GM19438 (cell line): ENCODE measurements around the gene KRT13.

Experiments used
- ATAC-seq: cut with Tn5 transposase; IDR thresholded peaks from one replicate; pipeline ENCODE4 v1.9.1; 2021; ENCODE audit warnings: low read depth; ENCODE audit not compliant: unreplicated experiment

KRT13 gene

DNA sequence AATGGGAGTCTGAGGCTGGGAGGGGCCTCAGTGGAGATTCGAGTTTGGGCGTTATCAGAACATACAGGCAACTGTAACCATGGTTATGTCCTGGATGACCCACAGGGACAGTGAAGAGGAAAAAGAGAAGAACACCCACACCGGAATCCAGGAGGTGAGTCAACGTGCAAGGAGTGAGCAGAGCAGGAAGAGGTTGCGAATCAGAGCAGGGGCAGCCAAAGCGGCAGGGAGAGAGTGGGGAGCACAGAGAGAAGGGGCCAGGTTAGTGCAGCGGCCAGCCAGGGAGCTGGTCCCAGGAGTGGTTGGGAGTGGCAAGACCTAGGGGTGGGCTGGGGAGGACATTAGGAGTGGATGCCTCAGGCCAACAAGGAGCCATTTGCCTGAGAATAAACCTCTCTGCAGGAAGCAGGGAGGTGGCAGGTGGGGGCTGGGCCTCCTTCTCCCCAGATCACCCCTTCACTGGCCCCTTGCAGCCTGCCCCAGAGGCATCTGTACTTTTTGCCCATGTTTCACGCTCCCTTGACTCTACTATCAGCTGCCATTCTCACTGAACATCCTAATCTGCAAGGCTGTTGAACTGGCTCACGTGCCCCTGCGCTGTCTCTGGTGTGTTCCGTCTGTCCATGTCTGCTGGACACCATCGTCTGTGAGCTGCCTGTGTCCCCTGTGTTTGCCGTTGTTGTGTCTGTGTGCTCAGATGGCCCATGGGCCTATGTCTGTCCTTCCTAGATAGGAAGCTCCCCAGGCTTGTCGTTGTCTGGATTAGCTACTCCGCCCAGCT is 5.1 kb downstream of the KRT13 start:
- ATAC-seq = no peak

- ATAC-seq = no peak
Measured at GRCh38 chr17:41499714-41500113, 5.7 kb downstream of the KRT13 start.

DNA sequence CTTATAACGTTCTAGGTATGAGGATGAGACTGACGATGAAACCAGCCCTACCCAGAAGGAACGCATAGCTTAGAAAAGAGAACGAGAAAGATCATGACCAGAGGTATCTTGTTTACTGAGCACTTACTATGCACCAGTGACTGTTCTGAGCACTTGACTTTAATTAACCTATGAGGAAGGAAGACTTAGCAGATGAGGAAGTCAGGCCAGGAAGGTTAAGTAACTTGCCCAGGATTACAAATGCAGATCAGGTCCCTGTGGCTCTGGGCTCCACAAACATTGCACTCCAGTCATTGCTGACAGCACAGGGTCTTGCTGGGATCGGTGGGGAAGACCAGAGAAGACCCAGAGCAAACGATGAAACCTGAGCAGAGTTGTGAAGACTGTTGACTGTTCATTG is 7.1 kb downstream of the KRT13 start:
- ATAC-seq = no peak

DNA sequence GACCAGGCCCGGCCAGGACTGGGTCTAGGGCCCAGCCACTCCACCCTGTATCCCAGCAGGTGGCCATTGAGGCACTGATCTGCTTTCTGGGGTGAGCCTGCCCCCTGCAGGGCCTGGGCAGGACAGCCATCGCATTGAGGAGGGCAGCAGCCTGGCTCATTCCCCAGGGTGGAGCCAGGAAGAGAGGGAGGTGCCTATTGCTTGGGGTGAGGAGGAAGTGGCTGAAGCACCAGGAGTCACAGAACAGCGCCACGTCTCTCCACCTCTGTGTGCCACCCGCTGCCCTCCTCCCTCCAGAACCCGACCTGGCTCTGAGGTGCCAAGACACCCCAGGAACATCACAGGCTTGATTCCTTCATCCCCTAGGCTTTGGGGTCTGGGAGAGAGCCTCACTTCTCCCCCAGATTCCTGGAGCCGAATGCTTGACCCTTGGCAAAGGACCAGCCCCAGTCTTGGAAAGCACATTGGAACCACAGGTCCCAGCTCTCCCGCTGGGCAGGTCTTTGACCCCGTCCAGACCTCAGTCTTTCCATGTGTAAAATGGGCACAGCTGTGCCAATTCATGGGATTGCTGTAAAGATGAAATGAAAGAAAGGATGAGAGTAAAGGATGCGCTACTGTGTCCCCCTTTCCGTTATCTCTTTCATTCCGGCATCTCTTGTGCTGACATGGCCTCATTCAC is 8.5 kb downstream of the KRT13 start:
- peak; percentile 84 for ATAC-seq

- ATAC-seq = no peak
Measured at GRCh38 chr17:41494524-41494923, 10.9 kb downstream of the KRT13 start.

GRCh38 chr17:41492771-41493170 is 12.6 kb downstream of the KRT13 start:
- no peak for ATAC-seq

DNA sequence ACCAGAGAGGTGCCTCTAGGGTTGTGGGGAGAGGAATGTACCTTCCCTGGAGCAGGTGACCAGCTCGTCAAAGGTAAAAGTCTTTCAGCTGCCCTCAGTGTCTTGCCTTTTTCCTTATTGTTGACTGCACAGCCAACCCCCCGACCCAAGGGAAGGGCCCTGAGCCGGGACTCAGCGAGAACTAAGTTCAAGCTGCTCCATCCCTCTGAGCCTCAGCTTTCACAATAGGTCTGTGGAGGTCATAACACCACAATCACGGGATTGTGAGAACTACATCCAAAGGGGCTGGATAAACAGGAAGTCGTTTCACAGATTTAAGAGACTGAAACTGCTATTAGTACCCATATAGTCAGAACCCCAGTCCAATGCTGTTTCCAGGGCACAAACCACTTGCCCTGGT is 13.1 kb downstream of the KRT13 start:
- ATAC-seq = no peak

DNA sequence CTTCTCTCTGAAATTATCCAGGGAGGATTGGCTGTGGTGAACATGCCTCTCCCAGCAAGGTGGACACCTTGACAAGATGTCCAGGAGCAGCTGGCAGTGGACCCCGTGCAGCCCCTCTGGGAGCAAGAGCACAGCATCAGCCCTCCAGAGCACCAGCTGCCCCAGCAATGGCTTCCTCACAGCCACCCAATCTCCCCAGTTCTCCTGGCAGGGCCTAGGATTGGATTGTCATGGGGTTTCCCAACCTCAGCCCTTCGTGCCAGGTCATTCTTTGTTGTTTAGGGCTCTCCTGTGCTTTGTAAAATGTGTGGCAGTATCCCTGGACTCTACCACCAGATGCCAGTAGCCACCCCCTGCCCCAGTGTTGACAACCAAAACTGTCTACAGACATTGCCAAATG is 13.9 kb downstream of the KRT13 start:
- no peak for ATAC-seq

- no peak for ATAC-seq
Measured at GRCh38 chr17:41490000-41490990, 15.1 kb downstream of the KRT13 start.

GRCh38 chr17:41489531-41489930 is 15.9 kb downstream of the KRT13 start, which contains the start of gene KRT36:
Gene KRT36 (minus strand): TSS chr17:41489910. CDS start chr17:41489864, 46 bp downstream.
- ATAC-seq = no peak

DNA sequence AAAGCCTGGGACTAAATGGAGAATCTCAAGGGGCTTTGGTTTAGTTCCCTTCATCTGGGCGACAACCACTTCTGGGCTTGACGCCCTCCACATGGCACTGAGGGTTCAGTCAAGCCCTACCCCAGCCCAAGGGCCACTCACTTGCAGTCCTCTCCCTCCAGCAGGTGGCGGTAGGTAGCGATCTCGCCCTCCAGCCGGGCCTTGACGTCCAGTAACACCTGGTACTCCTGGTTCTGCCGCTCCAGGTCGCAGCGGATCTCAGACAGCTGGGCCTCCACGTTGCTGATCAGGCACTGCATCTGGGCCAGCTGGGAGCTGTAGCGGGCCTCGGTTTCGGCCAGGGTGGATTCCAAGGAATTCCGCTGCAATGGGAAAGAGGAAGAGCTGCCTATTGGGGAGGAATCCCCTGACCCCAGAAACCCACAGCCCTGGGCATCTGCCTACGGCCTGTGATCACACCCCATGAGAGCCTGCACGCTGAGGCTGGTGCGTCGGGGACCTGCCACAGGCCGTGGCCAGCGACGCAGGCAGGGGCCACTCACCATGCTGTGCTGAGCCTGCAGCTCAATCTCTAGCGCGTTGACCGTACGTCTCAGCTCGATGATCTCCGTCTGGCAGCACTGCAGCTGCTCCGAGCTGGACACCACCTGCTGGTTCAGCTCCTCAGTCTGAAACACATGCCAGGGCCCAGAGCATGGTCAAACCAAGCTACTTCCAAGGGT is 18.4 kb downstream of the KRT13 start:
- no peak for ATAC-seq

DNA sequence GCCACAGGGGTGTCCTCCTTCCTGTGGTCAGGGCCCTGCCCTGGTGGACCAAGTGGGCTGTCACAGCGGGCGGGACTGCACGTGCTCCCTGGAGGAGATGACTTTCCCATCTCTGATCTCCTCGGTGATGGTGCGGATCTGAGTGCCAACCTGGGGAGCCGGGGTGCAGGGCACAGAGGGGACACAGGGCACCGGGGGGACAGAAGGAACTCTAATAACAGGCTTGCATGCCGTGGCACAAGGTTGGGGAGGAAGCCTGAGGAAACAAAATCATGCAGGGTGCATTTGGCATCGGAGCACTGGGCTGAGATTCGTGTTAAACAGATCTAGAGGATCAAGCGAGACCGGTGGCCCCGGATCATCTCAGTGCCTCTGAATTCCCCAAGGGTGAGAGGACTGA is 19.1 kb downstream of the KRT13 start:
- ATAC-seq = no peak

DNA sequence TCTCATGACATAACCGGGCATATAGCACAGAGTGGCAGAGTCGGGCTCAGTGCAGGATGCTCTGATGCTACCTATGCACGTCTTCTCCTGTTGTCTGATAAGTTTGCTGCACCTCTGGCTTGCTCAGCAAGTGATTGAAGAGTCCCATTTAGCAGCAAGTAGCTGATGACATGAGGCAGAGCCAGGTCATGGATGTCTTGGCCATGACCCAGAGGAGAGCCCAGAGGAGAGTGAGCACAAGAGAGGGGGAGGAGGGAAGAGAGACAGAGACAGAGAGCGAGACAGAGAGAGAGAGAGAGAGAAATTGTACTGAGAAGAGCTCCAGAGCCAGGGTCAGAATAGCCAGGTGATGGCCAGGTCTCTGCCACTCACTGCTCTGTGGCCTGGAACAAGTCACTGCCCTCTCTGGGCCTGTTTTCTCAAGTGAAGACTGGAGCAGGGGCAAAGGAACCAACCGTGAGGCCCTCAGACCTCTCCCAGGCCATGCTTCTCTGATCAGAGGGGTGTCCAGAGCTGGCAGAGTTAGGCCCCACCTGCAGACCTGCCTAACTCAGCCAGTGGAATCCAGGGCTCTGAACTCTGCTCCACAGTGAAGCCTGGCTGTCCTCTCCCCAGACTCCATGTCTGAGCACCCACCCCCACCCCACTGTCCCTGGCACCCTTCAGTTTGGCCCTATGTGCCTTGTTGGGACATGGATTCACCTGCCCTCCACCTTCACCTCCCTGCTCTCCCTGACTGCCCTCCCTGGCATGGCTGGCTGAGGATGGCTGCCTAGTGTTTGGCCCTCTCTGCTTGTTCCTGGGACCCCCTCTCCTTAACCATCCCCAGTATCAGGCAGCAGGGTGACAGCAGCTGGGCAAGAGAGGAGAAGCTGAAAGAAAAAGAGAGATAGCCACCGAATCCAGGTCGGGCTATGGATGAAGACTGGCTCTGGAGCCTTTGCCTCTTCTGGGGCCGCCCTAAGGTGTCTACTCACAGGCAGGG is 20.2 kb downstream of the KRT13 start:
- no peak for ATAC-seq

DNA sequence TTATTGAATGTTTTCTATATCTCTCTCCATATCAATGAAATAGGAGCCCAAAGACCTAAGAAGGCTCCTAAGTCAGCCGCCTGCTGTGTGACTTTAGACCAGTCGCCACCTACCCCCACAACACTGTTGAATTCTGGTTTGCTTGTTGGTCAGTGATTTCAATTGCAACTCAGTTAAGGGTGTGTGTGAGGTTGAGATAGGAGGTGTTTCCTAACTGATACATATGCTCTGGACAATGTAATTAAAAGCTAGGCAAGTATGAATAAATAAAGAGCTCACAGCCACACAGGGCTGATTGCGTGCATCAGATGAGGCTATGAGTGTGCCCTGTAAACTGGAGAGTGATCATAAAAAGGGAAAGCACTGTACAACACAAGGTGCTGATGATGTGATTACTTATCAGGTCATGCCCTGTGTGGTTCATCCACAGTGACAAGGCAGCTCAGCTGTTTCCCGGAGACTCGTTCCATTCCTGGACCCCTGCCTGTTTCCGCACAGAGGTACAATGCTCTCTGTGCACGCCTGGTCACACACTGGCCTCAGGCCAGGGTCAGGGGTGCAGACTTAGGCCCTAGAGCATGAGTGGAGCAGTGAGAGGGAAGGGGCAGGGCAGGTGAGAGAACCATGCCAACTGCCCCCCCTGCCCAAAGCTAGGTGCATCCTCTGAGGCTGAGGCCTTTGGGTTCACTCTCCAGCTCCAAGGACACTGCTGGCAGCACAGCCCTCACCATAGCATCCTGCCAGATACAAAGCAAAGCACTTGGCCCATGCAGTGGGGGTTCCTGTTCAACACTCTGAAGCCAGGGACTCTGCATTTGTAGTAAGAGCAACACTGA is 21.2 kb downstream of the KRT13 start:
- no peak for ATAC-seq

- no peak for ATAC-seq
Measured at GRCh38 chr17:41483531-41483930, 21.9 kb downstream of the KRT13 start.

- no peak for ATAC-seq
Measured at GRCh38 chr17:41481036-41481435, 24.4 kb downstream of the KRT13 start, which contains the start of gene KRT35. Gene KRT35 (minus strand): TSS chr17:41481151. CDS start chr17:41481097, 54 bp downstream.

GRCh38 chr17:41480581-41480980 is 24.8 kb downstream of the KRT13 start:
- no peak for ATAC-seq

GRCh38 chr17:41480136-41480535 is 25.3 kb downstream of the KRT13 start:
- ATAC-seq = no peak
